ENCODE measurements around the gene SAYSD1.

The SAYSD1 gene

GRCh38 chr6:39077882-39078594 lies 36.9 kb downstream of the SAYSD1 start:
- no peak for DNase-seq

GRCh38 chr6:39076623-39077535 lies 38.1 kb downstream of the SAYSD1 start:
- DNase-seq: no peak

- DNase-seq: no peak
Observed at GRCh38 chr6:39075807-39076622, 39.0 kb downstream of the SAYSD1 start.

GRCh38 chr6:39075010-39075686 lies 39.8 kb downstream of the SAYSD1 start:
- no peak for DNase-seq

GRCh38 chr6:39074486-39074885 lies 40.5 kb downstream of the SAYSD1 start:
- no peak for DNase-seq

- DNase-seq: no peak
Observed at GRCh38 chr6:39073471-39074355, 41.3 kb downstream of the SAYSD1 start.

GRCh38 chr6:39072830-39073229 lies 42.2 kb downstream of the SAYSD1 start:
- DNase-seq: no peak

GRCh38 chr6:39068391-39068790 lies 46.6 kb downstream of the SAYSD1 start:
- no peak for DNase-seq

GRCh38 chr6:39065561-39065960 lies 49.4 kb downstream of the SAYSD1 start:
- DNase-seq: no peak

GRCh38 chr6:39063526-39063925 lies 51.5 kb downstream of the SAYSD1 start:
- DNase-seq: no peak

- no peak for DNase-seq
Observed at GRCh38 chr6:39062014-39062740, 52.8 kb downstream of the SAYSD1 start.

GRCh38 chr6:39061588-39061987 lies 53.4 kb downstream of the SAYSD1 start:
- DNase-seq: no peak

- peak; percentile 35 for DNase-seq
Observed at GRCh38 chr6:39061182-39061581, 53.8 kb downstream of the SAYSD1 start.

GRCh38 chr6:39060467-39061160 lies 54.4 kb downstream of the SAYSD1 start:
- peak; percentile 35 for DNase-seq

- DNase-seq: no peak
Observed at GRCh38 chr6:39059496-39060310, 55.3 kb downstream of the SAYSD1 start.

- DNase-seq: no peak
Observed at GRCh38 chr6:39058471-39059147, 56.4 kb downstream of the SAYSD1 start.

- DNase-seq: no peak
Observed at GRCh38 chr6:39057251-39058155, 57.5 kb downstream of the SAYSD1 start.

- DNase-seq: no peak
Observed at GRCh38 chr6:39056681-39057080, 58.3 kb downstream of the SAYSD1 start.
